HFFc6 (cell line): ENCODE measurements around the gene CSK. TPM values are rescaled to one million over a fixed set of nuclear protein-coding genes. Genes with fewer than 3 reads are reported as not detected.

Experiments used
- DNase-seq: peaks from one replicate; pipeline ENCODE4 v3.0.0-alpha.2; 2018
- H3K27ac Mint-ChIP-seq: 2 replicates; pipeline ENCODE4 v1.8.0; 2020; ENCODE audit warnings: mild to moderate bottlenecking, mixed read lengths
- H3K27me3 Mint-ChIP-seq: 2 replicates; pipeline ENCODE4 v1.8.0; 2021; ENCODE audit warnings: mild to moderate bottlenecking, moderate library complexity, mixed read lengths; ENCODE audit not compliant: insufficient read depth
- H3K36me3 Mint-ChIP-seq: 2 replicates; pipeline ENCODE4 v1.8.0; 2021; ENCODE audit warnings: low read depth, mixed read lengths
- H3K4me1 Mint-ChIP-seq: 2 replicates; pipeline ENCODE4 v1.8.0; 2020; ENCODE audit warnings: low read depth, mixed read lengths
- H3K4me3 Mint-ChIP-seq: 2 replicates; pipeline ENCODE4 v1.8.0; 2020; ENCODE audit warnings: mild to moderate bottlenecking, moderate library complexity, mixed read lengths
- H3K9me3 Mint-ChIP-seq: 2 replicates; pipeline ENCODE4 v1.8.0; 2020; ENCODE audit warnings: mild to moderate bottlenecking, mixed read lengths
- CTCF ChIP-seq: fragments of 200-600 bp; sonication (generic); IDR thresholded peaks from 2 replicates; pipeline ENCODE4 v1.5.0; 2021; ENCODE audit warnings: antibody characterized with exemption, mild to moderate bottlenecking
- total RNA-seq, 6 experiments: library from RNA; stranded (reverse); fragmentation: NEBNext Ultra II Directional; extraction: Animal tissue kit (Norgen Biotek cat#: 25700); gene quantifications; 2 replicates in 1 of 6; 3 replicates in 5 of 6; pipeline ENCODE4 v1.2.3, GENCODE V29; 2021

CSK gene
- total RNA-seq, 6 experiments from 2014 or later, result 48.8 to 59.0 (median 53.3) TPM

DNA sequence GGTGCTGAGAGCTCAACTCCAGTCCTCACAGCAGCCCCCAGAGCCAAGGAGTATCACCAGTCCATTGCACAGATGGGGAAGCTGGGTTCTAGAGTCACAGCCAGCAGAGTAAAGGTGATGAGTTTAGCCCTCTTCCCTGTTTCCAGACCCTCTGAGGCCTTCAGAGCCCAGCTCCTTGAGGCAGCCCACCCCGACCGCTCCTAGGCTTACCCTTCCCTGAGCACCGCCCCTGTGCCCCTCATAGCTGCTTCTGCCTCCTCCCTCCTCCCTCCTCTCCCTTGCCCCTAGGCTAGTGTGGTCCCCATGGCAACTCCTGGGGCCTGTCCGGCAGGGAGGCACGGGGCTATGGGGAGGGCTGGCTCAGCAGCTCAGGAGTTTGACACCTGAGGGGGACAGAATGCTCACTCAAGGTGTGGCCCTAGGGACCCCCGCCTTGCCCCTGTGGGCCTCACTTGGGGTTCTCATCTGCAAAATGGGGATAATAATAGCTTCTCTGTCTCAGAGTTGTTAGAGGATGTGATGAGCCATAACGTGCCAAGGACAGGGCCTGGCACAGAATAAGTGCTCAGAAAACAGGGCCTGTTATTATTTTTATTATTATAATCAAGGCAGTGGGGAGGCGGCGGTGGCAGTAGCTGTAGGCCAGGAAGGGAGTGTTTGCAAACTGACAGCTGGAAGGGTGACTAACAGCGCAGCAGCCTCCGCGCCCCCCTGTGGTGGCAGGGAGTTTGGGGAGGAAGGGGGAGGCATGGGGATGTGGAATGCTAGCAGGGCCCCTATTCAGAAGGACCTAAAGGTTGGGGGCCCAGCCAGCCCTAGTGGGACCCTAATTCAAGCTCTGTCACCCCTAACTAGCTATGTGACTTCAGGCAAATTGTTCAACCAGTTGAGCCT, 11.5 kb downstream of the CSK start:
- Mint-ChIP-seq H3K36me3 (no peaks in the 10 kb centered on the region), H3K27me3 (peaks cover 4% of the 10 kb centered on the region), H3K9me3 (no peaks in the 10 kb centered on the region), H3K4me1 (peaks cover 38% of the 10 kb centered on the region), H3K4me3 (no peak overlapping the region), H3K27ac (no peak overlapping the region)
- no peak for DNase-seq
- no peak for TF ChIP-seq CTCF

DNA sequence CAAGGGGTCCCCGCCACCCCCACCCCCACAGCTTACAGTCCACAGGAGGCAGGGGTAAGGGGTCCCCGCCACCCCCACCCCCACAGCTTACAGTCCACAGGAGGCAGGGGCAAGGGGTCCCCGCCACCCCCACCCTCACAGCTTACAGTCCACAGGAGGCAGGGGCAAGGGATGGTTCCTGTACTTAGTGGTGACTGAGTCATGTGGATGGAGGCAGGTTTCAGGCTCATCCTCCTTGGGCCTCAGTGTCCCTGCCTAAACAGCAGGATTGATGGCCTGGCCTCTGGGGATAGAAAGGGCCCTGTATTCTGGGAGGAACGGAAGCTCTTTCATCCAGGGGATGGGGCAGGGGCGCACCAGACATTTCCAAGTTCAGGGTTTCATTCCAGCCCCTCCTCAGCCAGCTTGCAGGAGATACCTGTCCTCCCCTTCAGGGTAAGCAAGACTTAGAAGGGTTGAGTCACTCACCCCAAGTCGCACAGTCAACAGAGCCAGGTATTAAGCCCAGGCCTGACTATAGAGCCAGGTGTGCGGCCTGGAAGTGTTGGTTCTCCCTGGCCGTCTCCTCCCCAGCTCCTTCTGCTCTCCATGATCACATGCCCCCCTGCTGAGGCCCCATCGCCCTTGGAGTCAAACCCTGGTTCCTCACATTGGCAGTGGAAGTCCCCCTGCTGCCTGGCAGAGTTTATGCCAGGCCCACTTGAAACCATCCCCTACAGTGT, 12.5 kb downstream of the CSK start:
- Mint-ChIP-seq H3K27me3 (peaks cover 2% of the 10 kb centered on the region), H3K27ac (no peak overlapping the region; the same call in 1 of the 2 replicates)
- DNase-seq, result no peak

GRCh38 chr15:74794970-74795349, 13.1 kb downstream of the CSK start:
- Mint-ChIP-seq H3K9me3 (no peaks in the 10 kb centered on the region), H3K4me1 (peaks cover 24% of the 10 kb centered on the region), H3K4me3 (no peak overlapping the region), H3K27me3 (peaks cover 2% of the 10 kb centered on the region), H3K36me3 (no peaks in the 10 kb centered on the region), H3K27ac (no peak overlapping the region; the same call in 1 of the 2 replicates)
- no peak for DNase-seq
- TF ChIP-seq CTCF, result no peak

More for the DNA sequence above, 12.5 kb downstream of the CSK start:
- peaks cover 29% of the 10 kb centered on the region for H3K4me1 Mint-ChIP-seq
- no peaks in the 10 kb centered on the region for H3K9me3 Mint-ChIP-seq
- TF ChIP-seq CTCF, result no peak
- no peak overlapping the region for H3K4me3 Mint-ChIP-seq
- no peaks in the 10 kb centered on the region for H3K36me3 Mint-ChIP-seq

DNA sequence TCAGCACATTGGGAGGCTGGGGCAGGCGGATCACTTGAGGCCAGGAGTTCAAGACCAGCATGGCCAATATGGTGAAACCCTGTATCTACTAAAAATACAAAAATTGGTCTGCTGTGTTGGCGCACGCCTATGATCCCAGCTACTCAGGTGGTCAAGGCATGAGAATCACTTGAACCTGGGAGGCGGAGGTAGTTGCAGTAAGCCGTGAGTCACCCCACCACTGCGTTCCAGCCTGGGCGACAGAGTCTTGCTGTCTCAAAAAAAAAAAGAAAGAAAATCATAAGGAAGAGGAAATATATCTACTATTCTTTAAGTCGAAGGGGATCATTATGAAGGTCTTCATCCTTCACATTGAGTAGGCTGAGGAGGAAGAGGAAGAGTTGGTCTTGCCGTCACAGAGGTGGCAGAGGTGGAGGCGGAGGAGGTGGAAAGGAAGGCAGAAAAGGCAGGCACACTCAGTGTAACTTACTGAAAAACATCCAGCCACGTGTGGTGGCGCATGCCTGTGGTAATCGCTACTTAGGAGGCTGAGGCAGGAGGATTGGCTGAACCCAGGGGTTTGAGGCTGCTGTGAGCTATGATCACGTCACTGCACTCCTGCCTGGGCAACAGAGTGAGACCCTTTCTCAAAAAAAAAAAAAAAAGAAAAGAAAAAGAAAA, 14.2 kb downstream of the CSK start:
- Mint-ChIP-seq H3K27ac (no peak overlapping the region), H3K4me3 (no peak overlapping the region), H3K36me3 (no peaks in the 10 kb centered on the region), H3K4me1 (peaks cover 13% of the 10 kb centered on the region), H3K9me3 (no peaks in the 10 kb centered on the region), H3K27me3 (peaks cover 2% of the 10 kb centered on the region)
- no peak for TF ChIP-seq CTCF
- no peak for DNase-seq

GRCh38 chr15:74798388-74799254, 16.7 kb downstream of the CSK start:
- H3K27me3 Mint-ChIP-seq, result no peaks in the 10 kb centered on the region; the same call in 1 of the 2 replicates
- no peak overlapping the region for H3K27ac Mint-ChIP-seq
- H3K4me1 Mint-ChIP-seq, result no peaks in the 10 kb centered on the region; the same call in 1 of the 2 replicates

More at GRCh38 chr15:74798388-74799254, 16.7 kb downstream of the CSK start:
- H3K4me3 Mint-ChIP-seq, result no peak overlapping the region
- DNase-seq, result no peak
- no peak for TF ChIP-seq CTCF
- no peaks in the 10 kb centered on the region; the same call in 1 of the 2 replicates for H3K36me3 Mint-ChIP-seq
- no peaks in the 10 kb centered on the region for H3K9me3 Mint-ChIP-seq
